Measurements from ENCODE around the gene IL22.

DNA sequence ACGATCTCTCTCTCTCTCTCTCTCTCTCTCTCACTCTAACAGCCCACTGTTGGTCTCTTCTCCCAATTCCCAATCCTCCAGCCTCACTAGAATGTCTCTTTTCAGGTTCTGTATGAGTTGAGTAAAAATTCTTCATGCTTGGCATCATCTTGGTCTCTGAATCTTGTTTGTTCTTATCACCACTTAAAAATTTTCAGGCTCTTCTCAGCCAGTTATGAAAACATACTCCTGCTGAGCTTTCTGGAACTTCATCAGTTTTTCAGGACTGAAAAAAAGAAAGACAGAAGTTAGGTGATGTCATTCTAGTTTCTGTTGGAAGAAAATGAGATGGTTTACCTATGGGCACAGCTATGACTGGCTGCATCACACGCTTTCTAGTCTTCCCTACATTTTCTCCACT is 11.5 kb upstream of the IL22 start:
- no peak for TF ChIP-seq ZNF416 (tag by site-specific recombination; IDR thresholded peaks at IDR 0.05)
- no peak for TF ChIP-seq ZNF423 (tag by site-specific recombination; IDR thresholded peaks at IDR 0.05)
